WTC11 (cell line): ENCODE results near the gene TNS3. TPM values are rescaled to one million over a fixed set of nuclear protein-coding genes. Genes with fewer than 3 reads are reported as not detected.

Source experiments
- ATAC-seq: fragments of 200-7000 bp; cut with Tn5 transposase; 2 replicates; pipeline ENCODE4 v1.10.0; 2021; ENCODE audit warnings: mild to moderate bottlenecking, moderate library complexity
- CTCF ChIA-PET: fragments of 300-600 bp; sonication (Branson Sonifier 250); formaldehyde crosslinking; loops from one replicate; lab custom pipeline; 2021; ENCODE audit warnings: antibody characterized with exemption; lab: Charles Lee
- POLR2A ChIA-PET: fragments of 350-600 bp; sonication (Branson Sonifier 250); formaldehyde crosslinking; loops from one replicate; lab custom pipeline; 2021; ENCODE audit warnings: antibody characterized with exemption; lab: Charles Lee
- DNase-seq: peaks from one replicate; pipeline ENCODE4 v3.0.0; 2021; ENCODE audit warnings: low spot score
- H3K27ac Mint-ChIP-seq: 2 replicates; pipeline ENCODE4 v1.8.0; 2021; ENCODE audit warnings: mixed read lengths
- H3K27me3 Mint-ChIP-seq: 2 replicates; pipeline ENCODE4 v1.8.0; 2021; ENCODE audit warnings: low read depth, mild to moderate bottlenecking, moderate library complexity, mixed read lengths
- H3K36me3 Mint-ChIP-seq: 2 replicates; pipeline ENCODE4 v1.8.0; 2021; ENCODE audit warnings: mixed read lengths
- H3K4me1 Mint-ChIP-seq: 2 replicates; pipeline ENCODE4 v1.8.0; 2022; ENCODE audit warnings: mixed read lengths
- H3K4me3 Mint-ChIP-seq: 2 replicates; pipeline ENCODE4 v1.8.0; 2021; ENCODE audit warnings: mild to moderate bottlenecking, moderate library complexity, mixed read lengths
- H3K9me3 Mint-ChIP-seq: 2 replicates; pipeline ENCODE4 v1.8.0; 2021; ENCODE audit warnings: mixed read lengths
- ATF1 ChIP-seq: sonication (generic); formaldehyde crosslinking; IDR thresholded peaks from 2 replicates; pipeline ENCODE4 v1.8.1; 2023; ENCODE audit warnings: mild to moderate bottlenecking, moderate library complexity, missing genetic modification reagents
- ATF6 ChIP-seq: sonication (generic); formaldehyde crosslinking; IDR thresholded peaks from 2 replicates; pipeline ENCODE4 v1.8.1; 2023; ENCODE audit warnings: mild to moderate bottlenecking, missing genetic modification reagents
- FOXJ3 ChIP-seq: sonication (generic); formaldehyde crosslinking; IDR thresholded peaks from 2 replicates; pipeline ENCODE4 v1.9.0; 2021; ENCODE audit warnings: missing genetic modification reagents, mild to moderate bottlenecking, borderline replicate concordance
- GTF2I ChIP-seq: fragments of 250-450 bp; sonication (Bioruptor Pico); conservative IDR thresholded peaks from 2 replicates; pipeline ENCODE4 v1.4.0; 2021; ENCODE audit warnings: mild to moderate bottlenecking
- JAZF1 ChIP-seq: fragments of 250-450 bp; sonication (Bioruptor Pico); IDR thresholded peaks from 2 replicates; pipeline ENCODE4 v1.9.0; 2021; ENCODE audit warnings: moderate library complexity, mild to moderate bottlenecking, inconsistent platforms
- KAT7 ChIP-seq: sonication (generic); formaldehyde crosslinking; IDR thresholded peaks from 2 replicates; pipeline ENCODE4 v1.8.1; 2023; ENCODE audit warnings: missing genetic modification reagents, mild to moderate bottlenecking, borderline replicate concordance
- NFE2L1 ChIP-seq: sonication (generic); formaldehyde crosslinking; IDR thresholded peaks from 2 replicates; pipeline ENCODE4 v1.8.1; 2023; ENCODE audit warnings: missing genetic modification reagents
- NFYB ChIP-seq: sonication (generic); formaldehyde crosslinking; conservative IDR thresholded peaks from 2 replicates; pipeline ENCODE4 v1.8.0; 2022; ENCODE audit warnings: low read depth, missing genetic modification reagents
- NR1H2 ChIP-seq: sonication (generic); formaldehyde crosslinking; IDR thresholded peaks from 2 replicates; pipeline ENCODE4 v1.9.0; 2021; ENCODE audit warnings: mild to moderate bottlenecking, moderate library complexity, missing genetic modification reagents
- PRDM15 ChIP-seq: sonication (generic); formaldehyde crosslinking; IDR thresholded peaks from 2 replicates; pipeline ENCODE4 v1.8.0; 2022; ENCODE audit warnings: missing genetic modification reagents
- SMAD3 ChIP-seq: sonication (generic); formaldehyde crosslinking; IDR thresholded peaks from 2 replicates; pipeline ENCODE4 v1.8.0; 2022; ENCODE audit warnings: missing genetic modification reagents, mild to moderate bottlenecking, borderline replicate concordance
- USF2 ChIP-seq: sonication (generic); formaldehyde crosslinking; IDR thresholded peaks from 2 replicates; pipeline ENCODE4 v1.8.1; 2023; ENCODE audit warnings: mild to moderate bottlenecking, missing genetic modification reagents, moderate library complexity
- ZNF219 ChIP-seq: sonication (generic); formaldehyde crosslinking; IDR thresholded peaks from 2 replicates; pipeline ENCODE4 v1.8.0; 2023; ENCODE audit warnings: missing genetic modification reagents, mild to moderate bottlenecking, borderline replicate concordance
- ZNF232 ChIP-seq: sonication (generic); formaldehyde crosslinking; IDR thresholded peaks from 2 replicates; pipeline ENCODE4 v1.8.0; 2022; ENCODE audit warnings: mild to moderate bottlenecking, missing genetic modification reagents
- ZNF317 ChIP-seq: sonication (generic); formaldehyde crosslinking; IDR thresholded peaks from 2 replicates; pipeline ENCODE4 v1.8.1; 2023; ENCODE audit warnings: low read depth, mild to moderate bottlenecking, moderate library complexity, missing genetic modification reagents, borderline replicate concordance
- ZNF423 ChIP-seq: fragments of 250-450 bp; sonication (Bioruptor Pico); IDR thresholded peaks from 2 replicates; pipeline ENCODE4 v2.1.2; 2022; ENCODE audit warnings: mild to moderate bottlenecking, moderate library complexity
- ZNF671 ChIP-seq: fragments of 250-450 bp; sonication (Bioruptor Pico); IDR thresholded peaks from 2 replicates; pipeline ENCODE4 v1.8.0; 2021; ENCODE audit warnings: mild to moderate bottlenecking
- total RNA-seq: library from RNA; stranded (reverse); gene quantifications from 3 replicates; pipeline ENCODE4 v1.2.3, GENCODE V29; 2021

TNS3 gene
- total RNA-seq, 1 experiment from 2014 or later = 37.7 TPM

- TF ChIP-seq ATF6 (CRISPR knock-in tag) = no peak
- TF ChIP-seq USF2 (CRISPR knock-in tag) = no peak
- TF ChIP-seq GTF2I (CRISPR knock-in tag) = no peak
- no peak for TF ChIP-seq FOXJ3
- TF ChIP-seq ZNF317 (CRISPR knock-in tag) = no peak
- no peak for TF ChIP-seq NR1H2 (CRISPR knock-in tag)
- TF ChIP-seq SMAD3 (CRISPR knock-in tag) = no peak
- no peak for TF ChIP-seq PRDM15 (CRISPR knock-in tag)
- TF ChIP-seq NFYB (CRISPR knock-in tag) = no peak
- no peak for TF ChIP-seq JAZF1 (CRISPR knock-in tag)
These were observed 134.1 kb downstream of the TNS3 start (continued) for GRCh38 chr7:47447621-47448349.

- ATAC-seq (no peak), DNase-seq (no peak)
- Mint-ChIP-seq H3K9me3 (no peaks in the 10 kb centered on the region), H3K27ac (no peak overlapping the region), H3K27me3 (no peaks in the 10 kb centered on the region), H3K4me3 (no peak overlapping the region), H3K36me3 (no peaks in the 10 kb centered on the region), H3K4me1 (peaks cover 12% of the 10 kb centered on the region)
- POLR2A ChIA-PET = no interaction called here
- CTCF ChIA-PET = interaction anchor here (3.6 kb wide), 1 partner anchor 11 kb away, joined by 19 read pairs; no protein-coding TSS in a partner anchor
- TF ChIP-seq ZNF219 (CRISPR knock-in tag) (no peak), ZNF671 (CRISPR knock-in tag) (no peak), NFE2L1 (CRISPR knock-in tag) (no peak), ZNF423 (no peak), ATF1 (CRISPR knock-in tag) (no peak), ZNF232 (no peak)
These were observed 134.9 kb downstream of the TNS3 start for GRCh38 chr7:47446871-47447466.

- POLR2A ChIA-PET = no interaction called here
- TF ChIP-seq KAT7 (CRISPR knock-in tag) = no peak
- CTCF ChIA-PET = interaction anchor here (0.8 to 3.6 kb wide), 13 partner anchors 9 to 268 kb away, joined by 3 to 19 read pairs (median 4); partner anchors contain the start of gene TNS3
- H3K4me1 Mint-ChIP-seq = peaks cover 11% of the 10 kb centered on the region
- no peak for ATAC-seq
- no peak for DNase-seq
- no peaks in the 10 kb centered on the region for H3K27me3 Mint-ChIP-seq
- H3K36me3 Mint-ChIP-seq = no peaks in the 10 kb centered on the region
- no peak overlapping the region for H3K4me3 Mint-ChIP-seq
- peak overlapping the region; percentile 20; the same call in 1 of the 2 replicates for H3K27ac Mint-ChIP-seq
- H3K9me3 Mint-ChIP-seq = no peaks in the 10 kb centered on the region
These were observed 137.4 kb downstream of the TNS3 start for GRCh38 chr7:47444376-47445098.
